ENCODE results near the gene SCIN. TPM values are rescaled to one million over a fixed set of nuclear protein-coding genes. Genes with fewer than 3 reads are reported as not detected.
"Not testable (repeated sequence)": the region's sequence is repeated elsewhere in the genome, so short reads cannot be mapped to it uniquely, and the experiment has no call there.

Gene SCIN
- total RNA-seq, 1 experiment from 2014 or later: 0.39 TPM

GRCh38 chr7:12689451-12689850, 118.9 kb downstream of the SCIN start:
- no TSS peak for BruUV-seq (replicated peaks)
- no peaks in the 10 kb centered on the region for H3K27me3 ChIP-seq (replicated peaks; ENCODE audit: insufficient read depth, low read depth, low read length, poor library complexity)
- no peak for DNase-seq (ENCODE audit: low spot score)
- H3K4me1 ChIP-seq (ENCODE audit: insufficient read depth, low read length, poor library complexity, severe bottlenecking): peaks cover 11% of the 10 kb centered on the region
- no peaks in the 10 kb centered on the region for H3K36me3 ChIP-seq (ENCODE audit: insufficient read depth, low read length, poor library complexity, severe bottlenecking)
- ChIA-PET CTCF (no interaction called here), POLR2A (ENCODE audit: low non-redundant PET) (no interaction called here)
- no peaks in the 10 kb centered on the region for H3K9me3 ChIP-seq (ENCODE audit: low read depth, low read length, poor library complexity, severe bottlenecking)
- intact Hi-C loops (cut with micrococcal nuclease; ENCODE audit: unreplicated experiment): loop anchor here (5.0 to 10.0 kb wide), 4 partner anchors 38 to 425 kb away; no protein-coding TSS in a partner anchor
- H3K4me3 ChIP-seq (ENCODE audit: low read depth, low read length, poor library complexity, severe bottlenecking): peak overlapping the region; percentile 25
- TF ChIP-seq CTCF (conservative IDR thresholded peaks at IDR 0.05; ENCODE audit: low read depth, low read length) (no peak), EZH2 (IDR thresholded peaks at IDR 0.05; ENCODE audit: borderline replicate concordance, low read depth, low read length, poor library complexity, severe bottlenecking) (no peak)
- H3K27ac ChIP-seq (ENCODE audit: low read depth, low read length, poor library complexity, severe bottlenecking): no peak overlapping the region

GRCh38 chr7:12690041-12690878, 119.7 kb downstream of the SCIN start:
- no TSS peak for BruUV-seq (replicated peaks)
- H3K4me3 ChIP-seq (ENCODE audit: low read depth, low read length, poor library complexity, severe bottlenecking): peak overlapping the region; percentile 25
- peaks cover 11% of the 10 kb centered on the region for H3K4me1 ChIP-seq (ENCODE audit: insufficient read depth, low read length, poor library complexity, severe bottlenecking)
- POLR2A ChIA-PET (ENCODE audit: low non-redundant PET): interaction anchor here (0.7 kb wide), 1 partner anchor 39 kb away, joined by 6 read pairs; no protein-coding TSS in a partner anchor
- H3K27ac ChIP-seq (ENCODE audit: low read depth, low read length, poor library complexity, severe bottlenecking): no peak overlapping the region
- no peaks in the 10 kb centered on the region for H3K9me3 ChIP-seq (ENCODE audit: low read depth, low read length, poor library complexity, severe bottlenecking)
- no peak for DNase-seq (ENCODE audit: low spot score)
- intact Hi-C loops (cut with micrococcal nuclease; ENCODE audit: unreplicated experiment): no loop called here
- no peaks in the 10 kb centered on the region for H3K36me3 ChIP-seq (ENCODE audit: insufficient read depth, low read length, poor library complexity, severe bottlenecking)
- no peaks in the 10 kb centered on the region for H3K27me3 ChIP-seq (replicated peaks; ENCODE audit: insufficient read depth, low read depth, low read length, poor library complexity)
- CTCF ChIA-PET: no interaction called here
- TF ChIP-seq EZH2 (IDR thresholded peaks at IDR 0.05; ENCODE audit: borderline replicate concordance, low read depth, low read length, poor library complexity, severe bottlenecking): no peak
- no peak for TF ChIP-seq CTCF (conservative IDR thresholded peaks at IDR 0.05; ENCODE audit: low read depth, low read length)

- POLR2A ChIA-PET (ENCODE audit: low non-redundant PET); H3K27me3 ChIP-seq (replicated peaks; ENCODE audit: insufficient read depth, low read depth, low read length, poor library complexity); H3K9me3 ChIP-seq (ENCODE audit: low read depth, low read length, poor library complexity, severe bottlenecking); H3K27ac ChIP-seq (ENCODE audit: low read depth, low read length, poor library complexity, severe bottlenecking); CTCF ChIA-PET; H3K36me3 ChIP-seq (ENCODE audit: insufficient read depth, low read length, poor library complexity, severe bottlenecking); intact Hi-C loops (cut with micrococcal nuclease; ENCODE audit: unreplicated experiment); DNase-seq (ENCODE audit: low spot score); BruUV-seq (replicated peaks); H3K4me3 ChIP-seq (ENCODE audit: low read depth, low read length, poor library complexity, severe bottlenecking); H3K4me1 ChIP-seq (ENCODE audit: insufficient read depth, low read length, poor library complexity, severe bottlenecking): not testable (repeated sequence)
Observed at GRCh38 chr7:12691388-12691787, 120.9 kb downstream of the SCIN start.

GRCh38 chr7:12692035-12692434, 121.5 kb downstream of the SCIN start:
- H3K27ac ChIP-seq (ENCODE audit: low read depth, low read length, poor library complexity, severe bottlenecking): no peak overlapping the region
- H3K9me3 ChIP-seq (ENCODE audit: low read depth, low read length, poor library complexity, severe bottlenecking): no peaks in the 10 kb centered on the region
- CTCF ChIA-PET: no interaction called here
- POLR2A ChIA-PET (ENCODE audit: low non-redundant PET): no interaction called here
- no peaks in the 10 kb centered on the region for H3K36me3 ChIP-seq (ENCODE audit: insufficient read depth, low read length, poor library complexity, severe bottlenecking)
- H3K4me1 ChIP-seq (ENCODE audit: insufficient read depth, low read length, poor library complexity, severe bottlenecking): peaks cover 5% of the 10 kb centered on the region
- H3K4me3 ChIP-seq (ENCODE audit: low read depth, low read length, poor library complexity, severe bottlenecking): no peak overlapping the region
- DNase-seq (ENCODE audit: low spot score): no peak
- intact Hi-C loops (cut with micrococcal nuclease; ENCODE audit: unreplicated experiment): no loop called here
- BruUV-seq (replicated peaks): no TSS peak
- TF ChIP-seq EZH2 (IDR thresholded peaks at IDR 0.05; ENCODE audit: borderline replicate concordance, low read depth, low read length, poor library complexity, severe bottlenecking) (no peak), CTCF (conservative IDR thresholded peaks at IDR 0.05; ENCODE audit: low read depth, low read length) (no peak)
- H3K27me3 ChIP-seq (replicated peaks; ENCODE audit: insufficient read depth, low read depth, low read length, poor library complexity): no peaks in the 10 kb centered on the region

Data from A673 (cell line).